Pancreas (tissue), 10 donors: ENCODE data around the gene IZUMO2. TPM values are rescaled to one million over a fixed set of nuclear protein-coding genes. Genes with fewer than 3 reads are reported as not detected.

Source experiments
- ATAC-seq, 4 donors: fragments of 200-7000 bp; cut with Tn5 transposase; one replicate each; pipeline versions ENCODE4 v1.8.0 to v1.9.1; 2020; ENCODE audit warnings: mild to moderate bottlenecking in 4 of 4, moderate library complexity in 4 of 4
- DNase-seq, 6 donors: peaks; one replicate each; pipeline ENCODE4 v3.0.0-alpha.2; 2020
- FAIRE-seq: peaks from 2 replicates; lab custom pipeline; 2012; peaks lifted over from hg19 to GRCh38; lab: Jason Lieb, UNC
- H3K27ac ChIP-seq, 4 donors: fragments of 200-600 bp; sonication (generic); 1 replicate in 3 of 4; 2 replicates in 1 of 4; pipeline versions ENCODE4 v1.5.0 to v1.8.0; 2020
- H3K27me3 ChIP-seq, 4 donors: fragments of 200-600 bp; one replicate each; pipeline ENCODE4 v1.8.0; 2021
- H3K36me3 ChIP-seq, 3 donors: fragments of 200-600 bp; sonication (generic) in 1 of 3; one replicate each; pipeline versions ENCODE4 v1.5.0 to v1.8.0; 2020 to 2021
- H3K4me1 ChIP-seq, 3 donors: fragments of 200-600 bp; one replicate each; pipeline ENCODE4 v1.8.0; 2021
- H3K4me3 ChIP-seq, 4 donors: fragments of 200-600 bp; sonication (generic) in 2 of 4; one replicate each; pipeline versions ENCODE4 v1.5.0 to v1.8.0; 2020 to 2021
- H3K9me3 ChIP-seq, 4 donors: fragments of 200-600 bp; one replicate each; pipeline ENCODE4 v1.8.0; 2021
- WGBS, 2 donors: extraction: QIAGEN DNeasy Blood & Tissue Kit; methylation state at CpG; one replicate each; pipeline ENCODE4 v1.1.7; 2013; 5-methylcytosine and 5-hydroxymethylcytosine counted together
- intact Hi-C, 3 donors: fragments of 100-400 bp; cut with DNase I; formaldehyde crosslinking; loops; one replicate each; pipeline versions ENCODE4 v1.11.1 to v1.14.2; 2022
- polyA plus RNA-seq, 2 donors: library from polyadenylated mRNA; stranded (reverse); fragments of 200-250 nt; gene quantifications; one replicate each; pipeline ENCODE4 v1.2.3, GENCODE V29; 2013
- total RNA-seq, 6 donors: library from RNA; stranded (reverse); fragmentation: NEBNext Ultra II Directional in 4 of 6; extraction: Animal tissue kit (Norgen Biotek cat#: 25700) in 4 of 6; gene quantifications; one replicate each; pipeline versions ENCODE4 v1.2.1 to v1.2.4, GENCODE V29; 2021 to 2023
- TF ChIP-seq, protein P1 (sequence below), 4 donors: fragments of 200-600 bp; sonication (generic) in 3 of 4; IDR thresholded peaks; one replicate each; pipeline versions ENCODE4 v1.5.0 to v1.8.0; 2021; ENCODE audit warnings: antibody characterized with exemption in 4 of 4
- donor health status: healthy with polysubstance abuse.
- donor health status: DM: no; HTN: no; CAD: no; lungs with moderate emphysema.
- donor health status: DM: no; HTN: no; CAD: no.
- donor health status: control.
- donor health status: control.
- donor health status: Bipolar disorder and iron deficiency.
- donor health status: DM: yes; HTN: yes; CAD: no.
- donor health status: DM: no; HTN: no; CAD: no.
- donor health status: DM: no; HTN: no; CAD: no.
- donor health status: DM: yes; HTN: yes; CAD: no.

IZUMO2 gene
- total and polyA plus RNA-seq, 8 donors, result not detected

DNA sequence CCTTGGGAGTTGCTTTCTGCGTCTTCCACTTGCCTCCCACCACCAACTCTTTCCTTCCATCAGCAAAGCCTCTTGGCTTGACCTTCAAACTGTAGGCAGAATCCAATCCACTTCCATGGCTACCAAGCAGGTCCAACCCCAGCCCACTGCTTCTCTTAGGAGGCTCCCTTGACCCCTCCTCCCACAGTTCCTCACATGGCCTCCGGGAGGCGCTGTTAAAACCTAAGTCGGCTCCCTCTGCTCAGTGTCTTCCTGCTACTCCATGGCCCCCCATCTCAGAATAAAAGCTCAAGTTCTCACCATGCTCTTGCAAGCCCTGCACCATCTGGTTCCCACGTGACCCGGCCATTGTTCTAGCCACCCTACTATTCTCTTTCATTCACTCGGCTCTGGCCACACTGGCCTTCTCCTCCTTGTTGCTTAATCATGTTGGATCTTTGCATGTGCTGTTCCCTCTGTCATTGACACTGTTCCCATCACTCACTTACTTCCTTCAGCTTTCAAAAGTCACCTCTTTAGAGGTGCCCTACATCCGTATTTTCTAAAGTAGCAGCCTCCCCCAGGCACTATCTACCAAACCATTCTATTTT is 7.5 kb downstream of the IZUMO2 start:
- ATAC-seq (no peak), FAIRE-seq (no peak), DNase-seq (no peak)
- Histone ChIP-seq H3K27ac (no peak overlapping the region), H3K27me3 (no peaks in the 10 kb centered on the region), H3K4me1 (no peaks in the 10 kb centered on the region), H3K36me3 (no peaks in the 10 kb centered on the region), H3K4me3 (no peak overlapping the region), H3K9me3 (no peaks in the 10 kb centered on the region)
- 60 to 74% methylated on average over 8 of the region's 8 CpGs for WGBS, 2 donors
- intact Hi-C loops, result no loop called here
- TF ChIP-seq, protein P1, sequence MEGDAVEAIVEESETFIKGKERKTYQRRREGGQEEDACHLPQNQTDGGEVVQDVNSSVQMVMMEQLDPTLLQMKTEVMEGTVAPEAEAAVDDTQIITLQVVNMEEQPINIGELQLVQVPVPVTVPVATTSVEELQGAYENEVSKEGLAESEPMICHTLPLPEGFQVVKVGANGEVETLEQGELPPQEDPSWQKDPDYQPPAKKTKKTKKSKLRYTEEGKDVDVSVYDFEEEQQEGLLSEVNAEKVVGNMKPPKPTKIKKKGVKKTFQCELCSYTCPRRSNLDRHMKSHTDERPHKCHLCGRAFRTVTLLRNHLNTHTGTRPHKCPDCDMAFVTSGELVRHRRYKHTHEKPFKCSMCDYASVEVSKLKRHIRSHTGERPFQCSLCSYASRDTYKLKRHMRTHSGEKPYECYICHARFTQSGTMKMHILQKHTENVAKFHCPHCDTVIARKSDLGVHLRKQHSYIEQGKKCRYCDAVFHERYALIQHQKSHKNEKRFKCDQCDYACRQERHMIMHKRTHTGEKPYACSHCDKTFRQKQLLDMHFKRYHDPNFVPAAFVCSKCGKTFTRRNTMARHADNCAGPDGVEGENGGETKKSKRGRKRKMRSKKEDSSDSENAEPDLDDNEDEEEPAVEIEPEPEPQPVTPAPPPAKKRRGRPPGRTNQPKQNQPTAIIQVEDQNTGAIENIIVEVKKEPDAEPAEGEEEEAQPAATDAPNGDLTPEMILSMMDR (IDR thresholded peaks at IDR 0.05), result no peak

DNA sequence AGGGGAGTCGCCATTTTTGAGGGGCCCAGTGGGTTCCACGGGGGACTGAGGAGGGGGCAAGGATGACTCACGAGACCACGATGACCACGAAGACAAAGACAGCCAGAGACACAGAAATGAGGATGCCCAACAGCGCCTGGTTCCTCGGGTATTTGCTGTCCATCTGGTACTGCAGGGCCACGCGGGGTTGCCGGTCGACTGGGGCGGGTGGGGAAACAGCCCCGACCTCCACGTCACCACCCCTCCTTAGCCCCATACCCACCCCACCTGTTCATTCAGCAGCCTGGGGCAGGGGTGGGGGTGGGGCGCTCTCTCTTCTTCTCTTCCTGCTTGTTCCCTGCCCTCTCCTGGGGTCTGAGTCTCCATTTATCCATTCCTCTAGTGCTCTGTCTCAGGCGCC is 8.6 kb downstream of the IZUMO2 start:
- Histone ChIP-seq H3K4me3 (no peak overlapping the region), H3K4me1 (no peaks in the 10 kb centered on the region), H3K9me3 (no peaks in the 10 kb centered on the region), H3K36me3 (no peaks in the 10 kb centered on the region), H3K27me3 (no peaks in the 10 kb centered on the region), H3K27ac (no peak overlapping the region)
- ATAC-seq (no peak), DNase-seq (no peak), FAIRE-seq (no peak)
- WGBS, 2 donors, result 55 to 59% methylated on average over 14 to 16 of the region's 16 CpGs
- TF ChIP-seq, protein P1 (IDR thresholded peaks at IDR 0.05), result no peak
- intact Hi-C loops, result no loop called here

DNA sequence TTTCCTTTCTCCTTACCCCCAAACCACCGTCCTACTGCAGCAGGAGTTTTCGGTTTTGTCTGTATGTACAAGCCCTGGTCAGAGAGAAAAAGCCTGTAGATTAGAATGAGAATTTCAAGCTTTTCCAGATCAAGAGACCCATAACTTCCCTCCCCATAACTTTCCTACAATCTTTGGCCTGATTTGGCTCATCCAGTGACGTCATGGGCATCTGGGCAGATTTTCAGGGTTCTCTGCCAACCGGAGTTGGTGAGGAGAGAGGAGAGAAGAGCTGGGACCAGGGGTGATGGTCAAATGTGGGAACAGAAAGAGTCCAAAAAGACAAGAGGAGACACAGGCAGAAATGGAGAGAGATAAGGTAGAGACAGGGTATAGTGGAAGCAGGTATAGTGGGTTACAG is 10.5 kb downstream of the IZUMO2 start:
- FAIRE-seq, result no peak
- H3K4me3 ChIP-seq, result no peak overlapping the region
- intact Hi-C loops, result no loop called here
- no peaks in the 10 kb centered on the region for H3K9me3 ChIP-seq
- H3K27ac ChIP-seq, result no peak overlapping the region
- H3K36me3 ChIP-seq, result no peaks in the 10 kb centered on the region
- no peak for DNase-seq
- no peaks in the 10 kb centered on the region for H3K4me1 ChIP-seq
- 49 to 59% methylated on average over 4 of the region's 4 CpGs for WGBS, 2 donors
- no peak for ATAC-seq
- no peaks in the 10 kb centered on the region for H3K27me3 ChIP-seq
- TF ChIP-seq, protein P1 (IDR thresholded peaks at IDR 0.05), result no peak

DNA sequence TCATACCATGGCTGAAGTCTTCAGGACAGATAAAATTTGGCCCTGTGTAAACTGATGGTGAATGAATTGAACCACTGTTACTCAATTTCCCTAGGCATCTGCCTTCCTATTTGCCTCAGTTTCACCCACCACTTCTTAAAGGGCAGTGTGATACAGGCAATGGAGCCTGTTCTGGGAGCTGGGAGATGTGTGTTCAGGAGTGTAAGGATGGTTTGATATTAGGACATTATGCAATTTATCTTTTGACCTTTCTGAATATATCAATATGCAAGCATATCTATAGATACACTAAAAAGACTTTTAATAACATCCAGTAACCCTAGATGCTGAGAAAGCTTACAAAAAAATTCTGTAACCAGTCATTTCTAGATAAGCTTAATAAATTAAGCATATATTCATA is 14.6 kb downstream of the IZUMO2 start:
- FAIRE-seq (no peak), ATAC-seq (no peak), DNase-seq (no peak)
- TF ChIP-seq, protein P1 (IDR thresholded peaks at IDR 0.05), result no peak
- Histone ChIP-seq H3K27ac (no peak overlapping the region), H3K4me1 (peaks cover 0 to 5% (median 4%) of the 10 kb centered on the region in 3 donors), H3K4me3 (no peak overlapping the region), H3K9me3 (no peaks in the 10 kb centered on the region), H3K36me3 (no peaks in the 10 kb centered on the region), H3K27me3 (no peaks in the 10 kb centered on the region)
- intact Hi-C loops, result no loop called here
